Activated CD4-positive, alpha-beta T cell treated with anti-CD3 and anti-CD28 coated beads, Interleukin-2, amount 50 U/mL, for 16 hours (primary cell): ENCODE data around the gene SESN1.
"Not testable (repeated sequence)": the region's sequence is repeated elsewhere in the genome, so short reads cannot be mapped to it uniquely, and the experiment has no call there.

Experiments
- DNase-seq: peaks from one replicate; pipeline ENCODE4 v3.0.0-alpha.2; 2020

Gene SESN1

GRCh38 chr6:109093732-109094415 lies 772 bp downstream of the SESN1 start:
- peak; percentile 8 for DNase-seq

- DNase-seq, result no peak
Measured at GRCh38 chr6:109092074-109092473, 2.6 kb downstream of the SESN1 start.

GRCh38 chr6:109091314-109092024 lies 3.2 kb downstream of the SESN1 start:
- peak; percentile 8 for DNase-seq

GRCh38 chr6:109088995-109089394 lies 5.7 kb downstream of the SESN1 start:
- no peak for DNase-seq

- no peak for DNase-seq
Measured at GRCh38 chr6:109087661-109088264, 6.9 kb downstream of the SESN1 start.

GRCh38 chr6:109084146-109084545 lies 10.5 kb downstream of the SESN1 start:
- DNase-seq, result not testable (repeated sequence)

GRCh38 chr6:109083657-109084056 lies 11.0 kb downstream of the SESN1 start:
- no peak for DNase-seq

- no peak for DNase-seq
Measured at GRCh38 chr6:109082188-109082577, 12.5 kb downstream of the SESN1 start.

GRCh38 chr6:109081516-109082187 lies 13.0 kb downstream of the SESN1 start:
- DNase-seq, result no peak

GRCh38 chr6:109081026-109081425 lies 13.6 kb downstream of the SESN1 start:
- no peak for DNase-seq

GRCh38 chr6:109079981-109080380 lies 14.7 kb downstream of the SESN1 start:
- no peak for DNase-seq

GRCh38 chr6:109076377-109076776 lies 18.3 kb downstream of the SESN1 start:
- no peak for DNase-seq

GRCh38 chr6:109075934-109076333 lies 18.7 kb downstream of the SESN1 start:
- DNase-seq, result no peak

- no peak for DNase-seq
Measured at GRCh38 chr6:109074133-109074415, 20.6 kb downstream of the SESN1 start.

- peak; percentile 63 for DNase-seq
Measured at GRCh38 chr6:109073344-109074132, 21.1 kb downstream of the SESN1 start.

GRCh38 chr6:109071125-109071917 lies 23.3 kb downstream of the SESN1 start:
- DNase-seq, result peak; percentile 4

GRCh38 chr6:109069746-109070145 lies 24.9 kb downstream of the SESN1 start:
- DNase-seq, result no peak

GRCh38 chr6:109062767-109063352 lies 31.8 kb downstream of the SESN1 start:
- no peak for DNase-seq

- DNase-seq, result no peak
Measured at GRCh38 chr6:109062216-109062615, 32.4 kb downstream of the SESN1 start.

GRCh38 chr6:109060571-109060970 lies 34.1 kb downstream of the SESN1 start:
- DNase-seq, result no peak

GRCh38 chr6:109059571-109060021 lies 35.0 kb downstream of the SESN1 start:
- peak; percentile 40 for DNase-seq

GRCh38 chr6:109059153-109059552 lies 35.5 kb downstream of the SESN1 start:
- DNase-seq, result no peak
